Astrocyte (in vitro differentiated cells and primary cell): ENCODE data around the gene NEUROG1.

Experiments used
- CTCF ChIP-seq: IDR thresholded peaks from 2 replicates; pipeline ENCODE4 v1.5.1; 2011; ENCODE audit warnings: low read depth, mild to moderate bottlenecking, inconsistent platforms, low read length, moderate library complexity; ENCODE audit not compliant: insufficient read depth
- EZH2 ChIP-seq: IDR thresholded peaks from 2 replicates; pipeline ENCODE4 v1.6.1; 2012; ENCODE audit warnings: mild to moderate bottlenecking, low read length, inconsistent platforms; ENCODE audit not compliant: insufficient read depth

- TF ChIP-seq EZH2: no peak
- no peak for TF ChIP-seq CTCF
Measured at GRCh38 chr5:135578305-135578684, 42.5 kb upstream of the NEUROG1 start.
